HepG2 (cell line): ENCODE data around the gene ESPNL.

Experiments used
- EZH2 ChIP-seq: conservative IDR thresholded peaks from 2 replicates; pipeline ENCODE4 v1.6.1; 2012; ENCODE audit warnings: mild to moderate bottlenecking, low read depth, low read length, moderate library complexity
- HINFP ChIP-seq: sonication (generic); formaldehyde crosslinking; IDR thresholded peaks from 2 replicates; pipeline ENCODE4 v1.4.0; 2020; ENCODE audit warnings: low read depth, mild to moderate bottlenecking, missing genetic modification reagents
- MTA3 ChIP-seq: sonication (generic); formaldehyde crosslinking; IDR thresholded peaks from 2 replicates; pipeline ENCODE4 v1.4.0; 2020; ENCODE audit warnings: missing genetic modification reagents
- SAFB2 ChIP-seq: sonication (generic); formaldehyde crosslinking; IDR thresholded peaks from 2 replicates; pipeline ENCODE4 v1.5.1; 2020; ENCODE audit warnings: missing genetic modification reagents, low read depth, mild to moderate bottlenecking, borderline replicate concordance
- TBP ChIP-seq: sonication (generic); formaldehyde crosslinking; IDR thresholded peaks from 2 replicates; pipeline ENCODE4 v1.5.0; 2020; ENCODE audit warnings: missing genetic modification reagents
- ZNF253 ChIP-seq: sonication (generic); formaldehyde crosslinking; IDR thresholded peaks from 2 replicates; pipeline ENCODE4 v1.8.0; 2022; ENCODE audit warnings: mild to moderate bottlenecking, missing genetic modification reagents, borderline replicate concordance
- ZNF281 ChIP-seq: sonication (generic); formaldehyde crosslinking; IDR thresholded peaks from 2 replicates; pipeline ENCODE4 v1.4.0; 2020; ENCODE audit warnings: missing genetic modification reagents, borderline replicate concordance
- ZNF501 ChIP-seq: sonication (generic); formaldehyde crosslinking; IDR thresholded peaks from 2 replicates; pipeline ENCODE4 v1.5.1; 2020; ENCODE audit warnings: mild to moderate bottlenecking, moderate library complexity, missing genetic modification reagents
- ZNF580 ChIP-seq: IDR thresholded peaks from 2 replicates; pipeline ENCODE4 v1.6.1; 2016; ENCODE audit warnings: low read depth, borderline replicate concordance
- ZNF674 ChIP-seq: sonication (generic); formaldehyde crosslinking; IDR thresholded peaks from 2 replicates; pipeline ENCODE4 v1.5.0; 2020; ENCODE audit warnings: low read depth, mild to moderate bottlenecking, missing genetic modification reagents

GRCh38 chr2:238125127-238125885 is 25.2 kb downstream of the ESPNL start:
- TF ChIP-seq HINFP (no peak), ZNF674 (CRISPR knock-in tag) (no peak), ZNF253 (CRISPR knock-in tag) (no peak), TBP (CRISPR knock-in tag) (no peak), ZNF281 (no peak), EZH2 (no peak), ZNF580 (no peak), SAFB2 (CRISPR knock-in tag) (no peak), MTA3 (CRISPR knock-in tag) (no peak), ZNF501 (CRISPR knock-in tag) (no peak)
